Transverse colon (tissue), 4 donors: ENCODE measurements around the gene STRIT1. TPM values are rescaled to one million over a fixed set of nuclear protein-coding genes. Genes with fewer than 3 reads are reported as not detected.

Source experiments
- DNase-seq: peaks from one replicate; pipeline ENCODE4 v3.0.0-alpha.2; 2019
- H3K27ac ChIP-seq, 4 donors: fragments of 200-600 bp; sonication (generic); 2 replicates each; pipeline ENCODE4 v1.5.1; 2016 to 2018; ENCODE audit warnings: inconsistent platforms in 4 of 4
- H3K27me3 ChIP-seq: fragments of 200-600 bp; sonication (generic); 2 replicates; pipeline ENCODE4 v1.5.1; 2017; ENCODE audit warnings: inconsistent platforms
- H3K36me3 ChIP-seq, 4 donors: fragments of 200-600 bp; sonication (generic); 2 replicates each; pipeline ENCODE4 v1.5.1; 2017 to 2019; ENCODE audit warnings: inconsistent platforms in 4 of 4
- H3K4me1 ChIP-seq, 4 donors: fragments of 200-600 bp; sonication (generic); 2 replicates each; pipeline ENCODE4 v1.5.1; 2017 to 2020; ENCODE audit warnings: inconsistent platforms in 4 of 4
- H3K4me3 ChIP-seq, 4 donors: fragments of 200-600 bp; sonication (generic); 1 replicate in 1 of 4; 2 replicates in 3 of 4; pipeline versions ENCODE4 v1.5.1 to v1.6.1; 2017 to 2019; ENCODE audit warnings: inconsistent platforms in 4 of 4
- H3K9me3 ChIP-seq, 2 donors: fragments of 200-600 bp; sonication (generic); 2 replicates each; pipeline ENCODE4 v1.5.1; 2017 to 2019; ENCODE audit warnings: inconsistent platforms in 2 of 2
- CTCF ChIP-seq, 5 experiments: fragments of 200-600 bp in 3 of 5; fragments of 450-650 bp in 2 of 5; sonication (generic) in 3 of 5; IDR thresholded peaks; 1 replicate in 2 of 5; 2 replicates in 3 of 5; pipeline ENCODE4 v1.5.1; 2016 to 2017; ENCODE audit warnings: antibody characterized with exemption in 5 of 5, inconsistent platforms in 3 of 5, mild to moderate bottlenecking in 2 of 5, moderate library complexity in 1 of 5
- EP300 ChIP-seq: sonication (generic); formaldehyde crosslinking; IDR thresholded peaks from one replicate; pipeline ENCODE4 v1.6.1; 2017; ENCODE audit warnings: antibody characterized with exemption, low read depth
- POLR2A ChIP-seq: fragments of 450-650 bp; IDR thresholded peaks from one replicate; pipeline ENCODE4 v1.6.1; 2016; ENCODE audit warnings: antibody characterized with exemption, mild to moderate bottlenecking, moderate library complexity
- POLR2AphosphoS5 ChIP-seq, 3 donors: sonication (generic); formaldehyde crosslinking; IDR thresholded peaks; one replicate each; pipeline ENCODE4 v1.6.1; 2016; ENCODE audit warnings: antibody characterized with exemption in 3 of 3
- WGBS, 2 donors: methylation state at CpG; one replicate each; pipeline ENCODE4 v1.1.5; 2018; ENCODE audit warnings: low coverage in 1 of 2; 5-methylcytosine and 5-hydroxymethylcytosine counted together
- in situ Hi-C, 4 donors: fragments of 200-750 bp; cut with MboI; loops; one replicate each; pipeline versions ENCODE4 v1.15.0 to v1.15.1; 2017; ENCODE audit warnings: low sequenced_read_pairs in 3 of 4, low pct_ligation_motif_present in 1 of 4, low pct_unique_long_range_greater_than_20kb in 1 of 4
- intact Hi-C: fragments of 100-400 bp; cut with DNase I; formaldehyde crosslinking; loops from one replicate; pipeline ENCODE4 v1.15.1; 2023; ENCODE audit warnings: low total_unique reads
- total RNA-seq, 4 donors: library from RNA; depleted of rRNA; stranded (reverse); fragments of >200 nt; gene quantifications; one replicate each; pipeline ENCODE4 v1.1.0, GENCODE V29; 2016

Gene STRIT1
- total RNA-seq, 4 donors from 2014 or later: 2.5 TPM; not detected in 3

DNA sequence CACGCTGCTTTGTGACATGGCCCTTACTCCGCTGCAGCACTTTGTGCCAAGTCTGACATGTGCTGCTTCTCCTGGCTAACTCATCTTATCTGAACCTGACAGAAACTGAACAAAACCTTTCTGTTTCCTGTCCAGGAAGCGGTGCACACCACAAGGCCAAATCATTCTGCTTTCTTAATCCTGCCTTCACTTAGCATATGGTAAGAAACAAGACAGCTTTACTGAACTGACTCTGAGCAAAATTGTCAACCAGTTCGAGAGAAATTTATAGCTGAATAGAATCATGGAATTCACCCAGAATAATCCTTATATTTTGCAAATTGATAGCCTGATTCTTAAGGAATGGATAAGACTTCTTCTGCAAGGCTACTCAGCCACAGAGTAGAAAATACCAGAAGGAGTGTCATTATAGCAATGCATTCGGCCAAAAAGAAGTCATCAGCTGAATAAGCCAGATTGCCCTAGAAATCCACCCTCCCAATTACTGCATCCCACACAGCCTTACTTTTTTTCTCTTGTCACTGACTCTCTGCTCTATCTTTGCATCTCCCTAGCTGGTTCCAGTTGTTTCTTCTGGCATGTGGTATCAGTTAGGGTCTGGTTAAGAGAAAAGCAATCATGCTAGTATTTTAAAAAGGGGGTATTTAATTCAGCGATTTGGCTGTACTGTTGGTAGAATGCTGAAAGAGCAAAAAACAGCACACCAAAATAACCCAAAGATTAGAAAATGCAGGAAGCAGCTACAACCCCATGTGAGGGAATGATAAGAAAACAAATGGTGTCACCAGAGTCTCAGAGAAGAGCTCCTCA lies 41.6 kb upstream of the STRIT1 start:
- no peak for DNase-seq
- in situ Hi-C loops: no loop called here
- no peaks in the 10 kb centered on the region for H3K36me3 ChIP-seq
- H3K4me3 ChIP-seq: no peak overlapping the region
- H3K27me3 ChIP-seq: no peaks in the 10 kb centered on the region
- 52 to 64% methylated on average over 6 of the region's 6 CpGs for WGBS, 2 donors
- H3K27ac ChIP-seq: no peak overlapping the region
- intact Hi-C loops: no loop called here
- no peaks in the 10 kb centered on the region for H3K9me3 ChIP-seq
- no peak for TF ChIP-seq CTCF (IDR thresholded peaks at IDR 0.05)
- no peak for TF ChIP-seq EP300
- no peak for TF ChIP-seq POLR2A
- TF ChIP-seq POLR2AphosphoS5 (IDR thresholded peaks at IDR 0.05): no peak
- no peaks in the 10 kb centered on the region for H3K4me1 ChIP-seq

- in situ Hi-C loops (no loop called here), intact Hi-C loops (no loop called here)
- Histone ChIP-seq H3K27ac (no peak overlapping the region), H3K9me3 (no peaks in the 10 kb centered on the region), H3K4me3 (no peak overlapping the region), H3K27me3 (no peaks in the 10 kb centered on the region), H3K4me1 (no peaks in the 10 kb centered on the region), H3K36me3 (no peaks in the 10 kb centered on the region)
- DNase-seq: no peak
- WGBS, 2 donors: 50 to 57% methylated on average over 2 to 3 of the region's 3 CpGs
- no peak for TF ChIP-seq POLR2AphosphoS5 (IDR thresholded peaks at IDR 0.05)
These were observed 40.9 kb upstream of the STRIT1 start for GRCh38 chr3:155334215-155334913.

GRCh38 chr3:155332716-155333115 lies 39.2 kb upstream of the STRIT1 start:
- TF ChIP-seq POLR2AphosphoS5 (IDR thresholded peaks at IDR 0.05) (no peak), EP300 (no peak), POLR2A (no peak), CTCF (IDR thresholded peaks at IDR 0.05) (no peak)
- intact Hi-C loops: no loop called here
- no peaks in the 10 kb centered on the region for H3K9me3 ChIP-seq
- H3K4me3 ChIP-seq: no peak overlapping the region
- H3K36me3 ChIP-seq: no peaks in the 10 kb centered on the region
- H3K27ac ChIP-seq: no peak overlapping the region
- no peak for DNase-seq
- 68% methylated on average over 4 of the region's 4 CpGs; no CpG with 5 or more reads in 1 of the 2 donors for WGBS, 2 donors
- no peaks in the 10 kb centered on the region for H3K4me1 ChIP-seq
- in situ Hi-C loops: no loop called here
- H3K27me3 ChIP-seq: no peaks in the 10 kb centered on the region

- Histone ChIP-seq H3K4me1 (no peaks in the 10 kb centered on the region), H3K36me3 (no peaks in the 10 kb centered on the region), H3K27me3 (no peaks in the 10 kb centered on the region), H3K27ac (no peak overlapping the region), H3K4me3 (no peak overlapping the region), H3K9me3 (no peaks in the 10 kb centered on the region)
- intact Hi-C loops (no loop called here), in situ Hi-C loops (no loop called here)
- no peak for DNase-seq
- 75 to 91% methylated on average over 2 of the region's 2 CpGs for WGBS, 2 donors
- TF ChIP-seq EP300 (no peak), POLR2AphosphoS5 (IDR thresholded peaks at IDR 0.05) (no peak), CTCF (IDR thresholded peaks at IDR 0.05) (no peak), POLR2A (no peak)
These were observed 37.6 kb upstream of the STRIT1 start for GRCh38 chr3:155331078-155331477.
